ENCODE results near the gene ABCA7.

Gene ABCA7, protein sequence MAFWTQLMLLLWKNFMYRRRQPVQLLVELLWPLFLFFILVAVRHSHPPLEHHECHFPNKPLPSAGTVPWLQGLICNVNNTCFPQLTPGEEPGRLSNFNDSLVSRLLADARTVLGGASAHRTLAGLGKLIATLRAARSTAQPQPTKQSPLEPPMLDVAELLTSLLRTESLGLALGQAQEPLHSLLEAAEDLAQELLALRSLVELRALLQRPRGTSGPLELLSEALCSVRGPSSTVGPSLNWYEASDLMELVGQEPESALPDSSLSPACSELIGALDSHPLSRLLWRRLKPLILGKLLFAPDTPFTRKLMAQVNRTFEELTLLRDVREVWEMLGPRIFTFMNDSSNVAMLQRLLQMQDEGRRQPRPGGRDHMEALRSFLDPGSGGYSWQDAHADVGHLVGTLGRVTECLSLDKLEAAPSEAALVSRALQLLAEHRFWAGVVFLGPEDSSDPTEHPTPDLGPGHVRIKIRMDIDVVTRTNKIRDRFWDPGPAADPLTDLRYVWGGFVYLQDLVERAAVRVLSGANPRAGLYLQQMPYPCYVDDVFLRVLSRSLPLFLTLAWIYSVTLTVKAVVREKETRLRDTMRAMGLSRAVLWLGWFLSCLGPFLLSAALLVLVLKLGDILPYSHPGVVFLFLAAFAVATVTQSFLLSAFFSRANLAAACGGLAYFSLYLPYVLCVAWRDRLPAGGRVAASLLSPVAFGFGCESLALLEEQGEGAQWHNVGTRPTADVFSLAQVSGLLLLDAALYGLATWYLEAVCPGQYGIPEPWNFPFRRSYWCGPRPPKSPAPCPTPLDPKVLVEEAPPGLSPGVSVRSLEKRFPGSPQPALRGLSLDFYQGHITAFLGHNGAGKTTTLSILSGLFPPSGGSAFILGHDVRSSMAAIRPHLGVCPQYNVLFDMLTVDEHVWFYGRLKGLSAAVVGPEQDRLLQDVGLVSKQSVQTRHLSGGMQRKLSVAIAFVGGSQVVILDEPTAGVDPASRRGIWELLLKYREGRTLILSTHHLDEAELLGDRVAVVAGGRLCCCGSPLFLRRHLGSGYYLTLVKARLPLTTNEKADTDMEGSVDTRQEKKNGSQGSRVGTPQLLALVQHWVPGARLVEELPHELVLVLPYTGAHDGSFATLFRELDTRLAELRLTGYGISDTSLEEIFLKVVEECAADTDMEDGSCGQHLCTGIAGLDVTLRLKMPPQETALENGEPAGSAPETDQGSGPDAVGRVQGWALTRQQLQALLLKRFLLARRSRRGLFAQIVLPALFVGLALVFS (N-terminal part only)

DNA sequence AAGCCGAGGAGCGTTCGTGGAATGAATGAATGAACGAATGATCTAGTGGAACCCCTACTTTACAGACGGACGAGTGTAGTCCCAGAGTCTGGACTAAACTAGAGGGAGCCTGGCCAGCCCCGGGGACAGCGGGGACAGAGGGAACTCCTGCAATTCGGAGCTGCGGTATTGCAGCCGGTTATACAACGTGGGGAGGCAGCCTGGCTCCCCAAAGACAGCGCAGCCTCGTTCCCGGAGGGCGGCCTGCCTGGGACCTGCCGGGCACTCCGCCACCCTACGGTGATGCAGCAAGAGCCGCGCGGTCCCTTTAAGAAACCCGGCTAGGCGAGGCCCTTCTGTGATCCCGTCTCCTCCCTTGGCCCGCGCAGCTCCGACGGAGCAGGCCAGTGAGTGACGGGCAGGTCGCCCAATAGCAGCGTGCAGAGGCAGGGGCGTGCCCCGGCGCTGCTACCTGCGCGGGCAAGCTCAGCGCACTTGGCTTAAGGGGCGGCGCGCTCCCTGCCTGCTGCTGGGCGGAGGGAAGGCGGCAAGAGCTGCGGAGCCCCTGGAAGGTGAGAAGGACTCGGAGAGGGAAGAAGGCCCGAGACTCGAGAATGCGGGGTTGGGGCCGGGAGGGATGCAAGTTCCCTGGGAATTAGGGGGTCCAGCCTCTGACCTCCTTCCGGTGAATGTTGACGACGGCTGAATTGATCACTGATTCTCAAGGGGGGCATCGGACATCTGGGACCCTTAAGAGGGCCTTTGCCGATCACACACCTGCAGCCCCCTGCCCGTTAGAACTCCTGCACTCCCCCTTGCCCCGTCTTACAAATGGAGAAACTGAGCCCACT lies at the start of gene ABCA7:
ABCA7 (plus strand) TSS at position 462 of the 830 bp plus-strand sequence. CDS start 1,255 bp downstream, outside the sequence.
- DNase-seq: peak; percentile 99

DNA sequence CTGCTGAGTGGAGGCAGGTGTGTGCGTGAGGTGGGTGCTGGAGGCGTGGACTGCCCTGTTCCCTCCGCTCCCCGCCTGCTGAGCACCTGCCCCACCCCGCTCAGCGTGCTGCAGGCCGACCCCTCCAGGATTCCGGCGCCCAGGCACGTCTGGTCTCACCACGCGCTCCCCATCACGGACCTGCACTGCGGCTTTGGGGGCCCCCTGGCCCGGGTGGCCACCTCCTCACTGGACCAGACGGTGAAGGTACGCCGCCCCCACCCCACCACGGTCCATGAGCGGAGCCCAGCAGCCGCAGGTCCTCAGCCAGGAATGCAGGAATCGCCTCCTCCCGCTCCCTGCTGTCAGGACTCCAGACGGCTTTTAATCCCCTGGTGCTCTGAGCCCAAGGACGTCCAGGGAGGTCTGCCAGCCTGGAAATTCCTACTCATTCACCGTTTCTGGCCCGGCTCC lies 49.8 kb upstream of the ABCA7 start:
- DNase-seq: no peak

DNA sequence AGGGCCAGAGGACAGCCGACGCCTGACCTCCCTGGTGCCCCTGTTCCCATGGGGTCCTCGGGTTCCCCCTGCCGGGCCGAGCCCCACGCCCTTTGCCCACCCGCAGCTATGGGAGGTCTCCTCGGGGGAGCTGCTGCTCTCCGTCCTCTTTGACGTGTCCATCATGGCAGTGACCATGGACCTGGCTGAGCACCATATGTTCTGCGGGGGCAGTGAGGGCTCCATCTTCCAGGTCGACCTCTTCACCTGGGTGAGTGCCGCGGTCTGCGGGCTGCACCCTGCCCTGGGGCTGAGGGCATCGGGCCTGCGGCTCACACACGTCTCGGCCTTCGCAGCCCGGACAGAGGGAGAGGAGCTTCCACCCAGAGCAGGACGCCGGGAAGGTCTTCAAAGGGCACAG lies 49.2 kb upstream of the ABCA7 start:
- DNase-seq: no peak

DNA sequence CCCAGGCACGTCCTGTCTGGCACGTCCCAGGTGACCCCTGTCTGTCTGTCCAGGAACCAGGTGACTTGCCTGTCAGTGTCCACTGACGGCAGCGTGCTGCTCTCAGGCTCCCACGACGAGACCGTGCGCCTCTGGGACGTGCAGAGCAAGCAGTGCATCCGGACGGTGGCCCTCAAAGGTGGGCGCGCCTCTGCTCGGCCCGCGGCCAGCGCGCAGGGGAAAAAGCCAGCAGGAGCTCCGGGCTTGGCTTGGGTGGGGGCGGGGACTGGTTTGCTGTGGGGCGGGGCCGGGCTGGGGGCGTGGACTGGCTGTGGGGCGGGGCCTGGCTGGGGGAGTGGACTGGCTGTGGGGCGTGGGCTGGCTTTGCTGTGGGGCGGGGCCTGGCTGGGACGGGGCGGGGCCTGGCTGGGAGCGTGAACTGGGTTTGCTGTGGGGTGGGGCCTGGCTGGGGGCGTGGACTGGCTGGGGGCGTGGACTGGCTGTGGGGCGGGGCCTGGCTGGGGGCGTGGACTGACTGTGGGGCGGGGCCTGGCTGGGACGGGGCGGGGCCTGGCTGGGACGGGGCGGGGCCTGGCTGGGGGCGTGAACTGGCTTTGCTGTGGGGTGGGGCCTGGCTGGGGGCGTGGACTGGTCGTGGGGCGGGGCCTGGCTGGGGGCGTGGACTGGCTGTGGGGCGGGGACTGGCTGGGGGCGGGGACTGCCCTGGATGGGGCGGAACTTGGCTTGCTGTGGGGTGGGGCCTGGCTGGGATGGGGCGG lies 48.6 kb upstream of the ABCA7 start:
- peak; percentile 54 for DNase-seq

DNA sequence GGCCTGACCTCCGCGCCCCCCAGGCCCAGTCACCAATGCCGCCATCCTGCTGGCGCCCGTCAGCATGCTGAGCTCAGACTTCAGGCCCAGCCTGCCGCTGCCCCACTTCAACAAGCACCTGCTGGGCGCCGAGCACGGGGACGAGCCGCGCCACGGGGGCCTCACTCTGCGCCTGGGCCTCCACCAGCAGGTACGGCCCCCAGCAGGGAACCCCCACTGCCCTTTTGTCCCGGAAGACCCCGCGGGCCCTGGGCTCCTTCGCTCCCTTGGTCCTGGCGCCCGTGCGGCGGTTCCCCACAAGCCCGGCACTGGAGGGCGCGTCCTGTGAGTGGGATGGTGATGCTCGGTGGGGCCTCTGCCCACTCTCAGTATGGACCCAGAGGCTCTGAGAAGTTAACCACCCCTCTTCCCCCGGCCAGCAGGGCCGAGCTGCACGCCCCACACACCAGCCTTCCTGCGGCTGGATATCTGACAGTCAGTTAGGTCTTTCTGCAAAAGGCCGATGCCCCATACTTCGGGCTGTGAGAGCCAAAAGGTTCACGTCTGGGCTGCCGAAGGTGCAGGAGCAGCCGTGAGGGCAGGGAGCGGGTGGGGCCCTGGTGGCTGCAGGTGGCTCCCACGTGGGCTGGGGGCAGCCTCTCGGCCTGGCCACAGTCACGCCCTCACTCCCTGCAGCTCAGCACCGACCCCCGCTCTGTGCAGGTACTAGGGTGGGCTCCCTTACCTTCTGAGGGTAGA lies 47.8 kb upstream of the ABCA7 start:
- DNase-seq: no peak

DNA sequence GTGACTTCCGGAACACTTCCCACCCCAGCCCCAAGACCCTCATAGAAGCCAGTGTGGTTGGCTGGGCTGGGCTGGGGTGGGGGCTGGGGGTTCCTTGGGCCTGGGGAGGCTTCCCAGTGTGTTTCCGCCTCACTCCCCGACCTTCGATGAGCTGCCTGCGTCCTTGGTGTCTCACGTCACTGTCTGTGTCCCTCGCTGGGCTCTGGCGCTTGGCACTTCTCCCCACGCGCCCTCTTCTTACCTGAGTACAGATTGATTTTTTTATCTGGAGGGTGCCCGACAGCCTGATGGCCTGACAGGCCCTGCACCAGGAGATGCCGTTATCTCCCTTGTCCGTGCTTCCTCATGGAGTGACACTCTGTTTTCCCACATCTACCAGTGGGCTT lies 47.2 kb upstream of the ABCA7 start:
- DNase-seq: no peak

DNA sequence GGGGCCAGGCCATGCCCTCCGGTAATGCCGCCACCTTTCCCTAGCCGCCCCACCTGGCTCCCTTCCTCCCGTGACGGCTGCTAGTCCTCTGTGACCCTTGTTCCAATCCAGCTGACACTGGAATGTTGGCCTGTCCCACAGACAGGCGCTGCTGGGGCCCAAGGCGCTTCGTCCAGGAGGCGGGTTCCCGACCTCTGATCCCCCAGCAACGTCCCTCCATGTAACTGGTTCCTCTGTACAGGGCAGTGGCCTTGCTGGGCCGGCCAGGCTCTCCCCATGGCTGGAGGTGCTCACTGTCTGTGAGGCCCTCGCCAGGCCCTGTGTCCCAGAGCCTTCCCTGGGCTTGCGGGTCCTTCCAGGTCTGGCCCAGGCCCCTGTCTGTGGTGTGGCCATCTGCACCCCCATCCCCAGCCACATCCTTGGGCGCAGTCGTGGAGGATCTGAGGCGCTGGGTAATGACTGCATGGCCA lies 46.5 kb upstream of the ABCA7 start:
- no peak for DNase-seq

DNA sequence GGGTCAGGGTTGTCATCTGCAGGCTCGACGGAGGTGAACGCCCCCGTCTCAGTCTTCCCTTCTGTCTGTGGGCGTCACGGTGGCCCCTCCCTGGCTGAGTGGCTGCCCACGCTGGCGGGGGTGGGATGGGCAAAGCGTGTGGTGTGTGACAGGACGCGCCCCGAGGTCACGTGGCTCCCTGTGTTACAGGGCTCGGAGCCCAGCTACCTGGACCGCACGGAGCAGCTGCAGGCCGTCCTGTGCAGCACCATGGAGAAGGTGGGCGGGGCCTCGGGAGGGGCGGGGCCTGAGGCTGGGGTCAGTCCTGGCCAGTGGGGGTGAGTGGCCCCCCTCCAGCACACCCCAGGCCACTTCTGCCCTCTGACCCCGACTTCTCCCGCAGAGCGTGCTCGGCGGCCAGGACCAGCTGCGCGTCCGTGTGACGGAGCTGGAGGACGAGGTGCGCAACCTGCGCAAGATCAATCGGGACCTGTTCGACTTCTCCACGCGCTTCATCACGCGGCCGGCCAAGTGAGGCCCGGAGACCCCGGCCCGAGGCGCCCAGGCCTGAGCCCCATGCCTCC lies 46.0 kb upstream of the ABCA7 start:
- DNase-seq: no peak

DNA sequence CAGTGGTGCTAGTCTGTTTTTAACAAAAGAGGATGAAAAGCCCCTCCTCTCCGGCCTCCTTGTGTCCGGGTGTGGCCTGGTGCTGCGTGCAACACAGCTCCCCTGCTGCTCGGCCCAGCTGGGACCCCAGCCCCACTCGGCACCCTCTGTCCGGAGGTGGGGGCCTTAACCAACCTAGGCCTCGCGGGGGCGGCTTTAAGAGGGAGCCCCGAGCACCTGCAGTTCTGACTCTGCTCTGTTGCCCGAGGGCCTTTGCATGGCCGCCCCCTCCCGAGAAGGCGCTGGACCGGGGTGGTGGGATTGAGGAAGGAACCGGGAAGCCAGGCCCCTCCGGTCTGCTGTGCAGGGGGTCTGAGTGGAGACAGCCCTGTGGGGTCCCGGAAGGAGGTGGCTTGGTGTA lies 45.4 kb upstream of the ABCA7 start:
- no peak for DNase-seq

DNA sequence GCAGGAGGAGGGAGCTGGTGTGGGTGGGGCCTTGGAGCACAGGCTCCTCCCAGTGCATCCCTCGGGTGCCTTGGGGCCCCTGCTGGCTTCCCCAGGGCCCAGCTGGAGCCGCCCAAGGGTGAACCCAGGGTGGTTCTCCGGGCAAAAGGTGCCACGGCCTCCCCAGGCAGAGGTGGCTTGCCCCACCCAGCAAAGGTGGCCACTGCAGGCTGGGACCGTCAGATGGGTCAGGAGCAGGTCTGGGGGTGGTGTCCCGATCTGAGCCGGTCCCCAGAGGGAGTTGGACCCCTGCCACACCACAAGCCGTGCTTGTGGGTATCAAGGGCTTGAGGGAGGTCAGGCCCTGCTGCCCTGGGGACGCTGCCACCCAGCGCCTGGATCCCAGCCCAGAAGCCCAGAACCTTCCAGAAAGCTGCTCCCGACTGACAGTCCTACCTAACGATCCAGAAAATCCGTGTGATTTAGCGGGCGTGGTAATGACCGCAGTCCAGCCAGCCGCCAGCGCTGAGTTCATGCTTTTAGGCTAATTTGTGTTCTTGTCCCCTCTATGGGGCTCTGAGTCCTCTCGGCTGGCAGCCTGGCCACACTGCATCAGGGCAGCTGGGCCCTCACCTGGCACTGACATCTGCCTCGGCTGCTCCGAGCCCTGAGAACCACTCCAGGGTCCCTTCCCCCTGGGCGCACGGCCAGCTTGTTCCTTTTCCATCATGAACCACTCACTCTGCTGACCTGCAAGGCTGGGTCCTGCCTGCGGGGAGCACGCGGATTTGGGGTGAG lies 44.7 kb upstream of the ABCA7 start:
- DNase-seq: no peak

DNA sequence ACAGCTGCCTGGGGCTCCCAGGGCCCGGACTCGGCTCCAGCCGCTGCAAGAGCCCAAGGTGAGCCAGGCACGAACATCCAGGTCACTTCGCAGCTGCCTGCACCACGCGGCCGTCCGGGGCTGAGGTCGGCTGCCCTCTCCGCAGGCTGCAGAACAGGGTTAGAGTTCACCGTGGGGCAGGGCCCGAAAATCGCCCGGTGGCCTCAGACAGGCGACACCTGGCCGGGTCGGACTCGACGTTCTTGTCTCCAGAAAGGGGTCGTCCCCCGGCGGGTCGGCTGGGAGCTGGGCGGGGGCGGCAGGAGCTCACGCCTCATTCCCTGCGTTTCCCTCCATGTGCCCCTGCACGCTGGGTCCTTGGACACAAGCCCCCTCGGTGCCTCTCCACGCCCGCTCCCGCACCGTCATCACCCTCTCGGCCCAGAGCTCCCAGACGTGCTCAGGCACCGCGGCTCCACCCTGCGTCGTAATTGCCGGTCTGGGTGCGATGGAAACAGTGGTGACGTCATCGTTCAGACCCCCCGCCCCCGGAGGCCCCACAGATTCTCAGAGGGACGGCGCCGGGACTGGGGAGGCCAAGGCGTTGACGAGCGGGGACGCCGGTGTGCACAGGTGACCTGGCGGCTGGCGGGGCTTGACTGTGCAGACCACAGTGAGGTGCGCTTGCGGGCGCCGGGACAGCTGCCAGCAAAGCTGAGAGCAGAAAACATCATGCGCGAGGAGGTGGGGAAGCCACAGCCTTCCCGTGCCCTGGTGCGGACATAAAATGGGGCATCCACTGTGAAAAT lies 43.7 kb upstream of the ABCA7 start:
- peak; percentile 87 for DNase-seq

DNA sequence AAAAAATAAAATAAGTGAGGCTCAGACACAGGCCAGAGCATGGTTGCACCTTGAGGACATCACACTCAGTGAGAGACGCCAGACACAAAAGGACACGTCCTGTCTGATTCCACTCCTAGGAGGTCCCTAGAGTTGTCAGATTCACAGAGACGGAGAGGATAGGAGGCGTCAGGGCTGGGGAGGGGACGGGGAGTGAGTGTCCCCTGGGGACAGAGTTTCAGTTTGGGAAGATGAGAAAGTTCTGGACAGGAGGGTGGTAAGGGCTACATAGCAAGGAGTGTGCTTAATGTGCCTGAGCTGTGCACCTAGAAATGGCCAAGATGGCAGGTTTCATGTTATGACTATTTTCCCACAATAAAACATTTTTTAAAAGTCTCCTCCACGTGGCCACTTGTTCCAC lies 41.8 kb upstream of the ABCA7 start:
- no peak for DNase-seq

DNA sequence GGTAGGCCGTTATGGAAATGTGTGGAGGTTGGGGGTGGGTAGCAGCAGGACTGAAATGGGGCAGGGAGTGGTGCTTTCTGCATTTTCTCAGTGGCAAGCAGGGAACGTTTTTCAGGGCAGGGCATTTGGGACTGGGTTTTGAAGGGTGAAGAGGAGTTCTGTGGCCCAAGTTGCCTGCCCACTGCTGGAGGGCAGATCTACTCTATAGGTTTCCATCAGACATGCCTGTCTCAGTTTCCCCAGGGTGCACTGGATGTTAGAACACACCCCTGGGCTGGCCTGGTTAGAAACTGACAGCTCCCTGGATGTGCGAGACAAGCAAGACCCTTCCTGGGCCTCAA lies 40.6 kb upstream of the ABCA7 start:
- no peak for DNase-seq

DNA sequence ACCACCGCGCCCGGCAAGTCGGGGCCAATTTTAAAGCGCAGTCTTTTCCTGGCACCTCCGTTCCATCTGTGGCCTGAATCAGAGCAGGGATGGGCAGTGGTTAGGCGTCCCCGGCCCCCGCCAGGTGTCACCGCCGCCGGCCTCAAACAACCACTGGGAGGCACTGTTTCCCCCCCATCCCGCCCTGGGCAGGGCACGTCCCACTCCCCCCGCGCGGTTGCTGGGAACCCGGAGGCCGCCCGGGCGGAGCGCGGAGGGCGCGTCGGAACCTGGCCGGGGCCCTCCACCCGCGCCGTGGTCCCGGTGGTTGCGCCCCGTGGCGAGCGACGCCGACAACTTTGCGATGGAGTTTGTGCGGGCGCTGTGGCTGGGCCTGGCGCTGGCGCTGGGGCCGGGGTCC lies 39.8 kb upstream of the ABCA7 start, which contains the start of gene GRIN3B:
GRIN3B (plus strand) TSS at position 325 of the 400 bp plus-strand sequence; CDS start at position 344, 19 bp downstream.
- peak; percentile 74 for DNase-seq

DNA sequence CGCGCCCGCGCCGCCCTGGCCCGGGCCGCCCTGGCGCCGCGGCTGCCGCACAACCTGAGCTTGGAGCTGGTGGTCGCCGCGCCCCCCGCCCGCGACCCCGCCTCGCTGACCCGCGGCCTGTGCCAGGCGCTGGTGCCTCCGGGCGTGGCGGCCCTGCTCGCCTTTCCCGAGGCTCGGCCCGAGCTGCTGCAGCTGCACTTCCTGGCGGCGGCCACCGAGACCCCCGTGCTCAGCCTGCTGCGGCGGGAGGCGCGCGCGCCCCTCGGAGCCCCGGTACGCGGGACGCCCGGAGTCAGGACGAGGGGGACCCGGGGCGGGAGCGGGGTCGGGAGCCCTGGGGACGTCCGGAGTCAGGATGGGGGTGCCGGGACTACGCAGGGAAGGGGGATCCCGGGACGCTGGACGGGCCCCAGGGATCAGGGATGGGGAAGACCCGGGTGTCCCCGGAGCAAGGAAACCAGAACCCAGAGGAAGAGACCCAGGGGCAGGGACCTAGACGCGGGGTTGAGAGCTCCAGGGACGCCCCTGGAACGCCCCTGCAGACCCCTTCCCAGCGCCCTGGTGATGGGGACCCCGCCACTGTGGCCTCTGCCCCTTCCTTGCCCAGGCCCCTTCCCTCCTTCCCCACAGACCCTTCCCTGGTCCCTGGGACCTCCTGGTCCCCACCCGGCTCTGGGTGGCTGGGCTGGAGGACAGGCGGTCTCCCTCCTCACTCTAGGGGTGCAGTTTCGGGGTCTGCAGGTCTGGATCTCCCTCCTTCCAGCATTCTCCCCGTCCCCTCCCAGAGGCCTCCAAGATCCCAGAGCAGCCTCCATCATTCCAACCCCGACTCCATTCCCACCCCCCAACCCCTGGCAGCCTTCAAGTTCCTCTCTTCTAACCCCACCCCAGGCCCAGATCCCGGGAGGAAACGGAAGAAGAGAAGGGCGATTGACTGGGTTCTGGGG lies 39.0 kb upstream of the ABCA7 start:
- no peak for DNase-seq

DNA sequence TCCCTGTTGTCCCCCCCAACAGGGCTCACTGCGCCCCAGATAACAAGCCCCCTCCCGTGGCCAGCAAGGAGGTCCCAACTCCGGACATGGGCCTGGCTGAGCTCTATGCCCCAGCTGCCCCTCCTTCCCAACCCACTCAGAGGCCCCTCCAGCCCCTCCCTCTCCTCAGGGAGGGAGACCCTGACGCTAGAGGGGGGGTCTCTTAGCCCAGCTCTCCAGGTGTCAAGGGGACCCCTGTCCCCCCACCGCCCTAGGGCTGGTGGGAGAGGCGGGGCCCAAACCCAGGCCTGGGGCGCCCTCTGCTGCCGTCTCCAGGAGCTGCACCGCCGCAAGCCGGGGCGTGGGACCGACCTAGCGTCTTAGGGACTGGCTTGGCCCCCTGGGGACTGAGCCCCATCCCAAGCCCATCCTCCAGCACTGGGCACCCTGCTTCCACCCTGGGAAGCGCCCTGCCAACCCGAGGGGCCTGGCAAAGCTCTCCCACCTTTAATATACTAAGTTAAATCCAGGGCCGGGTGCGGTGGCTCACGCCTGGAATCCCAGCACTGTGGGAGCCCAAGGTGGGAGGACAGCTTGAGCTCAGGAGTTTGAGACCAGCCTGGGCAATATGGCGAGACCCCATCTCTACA lies 38.3 kb upstream of the ABCA7 start:
- peak; percentile 70 for DNase-seq

DNA sequence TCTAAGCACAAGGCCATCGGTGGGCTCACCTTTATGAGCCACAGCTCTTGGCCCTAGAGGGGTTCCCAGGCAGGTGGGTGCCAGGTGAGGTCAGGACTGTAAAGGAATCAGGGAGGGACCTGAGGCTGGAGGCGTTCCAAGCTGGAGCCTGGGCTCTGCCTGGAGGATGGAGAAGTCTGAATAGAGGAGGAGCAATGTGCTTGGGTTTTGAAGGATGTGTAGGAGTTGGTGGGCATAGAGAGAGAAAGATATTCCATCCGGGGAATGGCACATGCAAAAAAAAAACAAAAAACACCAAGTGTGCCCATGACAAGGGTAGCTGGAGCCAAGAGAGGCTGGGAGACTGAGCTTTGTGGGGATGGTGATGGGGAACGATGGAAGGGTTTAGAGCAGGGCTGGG lies 37.3 kb upstream of the ABCA7 start:
- no peak for DNase-seq

All from CD4-positive, alpha-beta T cell treated with Interleukin-21 for 1 hour (primary cell).